Kidney epithelial cell (primary cell): ENCODE results near the gene ARID5B. TPM values are rescaled to one million over a fixed set of nuclear protein-coding genes. Genes with fewer than 3 reads are reported as not detected.

Source experiments
- DNase-seq: peaks from one replicate; pipeline ENCODE4 v3.0.0-alpha.2; 2010; ENCODE audit warnings: low read depth
- H3K27me3 ChIP-seq: 2 replicates; pipeline ENCODE4 v1.6.0; 2011; ENCODE audit warnings: low read length; ENCODE audit not compliant: control insufficient read depth, insufficient read depth
- H3K36me3 ChIP-seq: 2 replicates; pipeline ENCODE4 v1.5.1; 2011; ENCODE audit warnings: low read length; ENCODE audit not compliant: control insufficient read depth, insufficient read depth
- H3K4me3 ChIP-seq: 2 replicates; pipeline ENCODE4 v1.5.1; 2011; ENCODE audit warnings: low read depth, mild to moderate bottlenecking, control low read depth, low read length
- CTCF ChIP-seq: IDR thresholded peaks from 2 replicates; pipeline ENCODE4 v1.5.1; 2011; ENCODE audit warnings: mild to moderate bottlenecking, moderate library complexity, low read length, control low read depth, inconsistent platforms; ENCODE audit not compliant: insufficient read depth, poor library complexity, severe bottlenecking
- total RNA-seq: library from RNA; depleted of rRNA; stranded (reverse); fragments of >200 nt; gene quantifications from 2 replicates; pipeline ENCODE4 v1.2.3, GENCODE V29; 2015

ARID5B gene
- total RNA-seq, 1 donor from 2014 or later = 11.6 TPM

GRCh38 chr10:61951144-61951483 is 49.6 kb downstream of the ARID5B start:
- no peak for DNase-seq
- Histone ChIP-seq H3K4me3 (no peak overlapping the region), H3K36me3 (no peaks in the 10 kb centered on the region), H3K27me3 (no peaks in the 10 kb centered on the region)
- no peak for TF ChIP-seq CTCF

- TF ChIP-seq CTCF = no peak
- no peak overlapping the region for H3K4me3 ChIP-seq
- no peak for DNase-seq
Measured at GRCh38 chr10:61952028-61952674, 50.7 kb downstream of the ARID5B start.

GRCh38 chr10:61953183-61953582 is 51.7 kb downstream of the ARID5B start:
- no peak for TF ChIP-seq CTCF
- H3K4me3 ChIP-seq = no peak overlapping the region
- no peaks in the 10 kb centered on the region for H3K27me3 ChIP-seq
- no peaks in the 10 kb centered on the region for H3K36me3 ChIP-seq
- no peak for DNase-seq

More at GRCh38 chr10:61952028-61952674, 50.7 kb downstream of the ARID5B start:
- Histone ChIP-seq H3K27me3 (no peaks in the 10 kb centered on the region), H3K36me3 (no peaks in the 10 kb centered on the region)

GRCh38 chr10:61957806-61958205 is 56.3 kb downstream of the ARID5B start:
- no peak for TF ChIP-seq CTCF
- no peaks in the 10 kb centered on the region for H3K27me3 ChIP-seq
- no peaks in the 10 kb centered on the region for H3K36me3 ChIP-seq
- DNase-seq = no peak
- no peak overlapping the region for H3K4me3 ChIP-seq

- Histone ChIP-seq H3K4me3 (no peak overlapping the region), H3K27me3 (no peaks in the 10 kb centered on the region), H3K36me3 (no peaks in the 10 kb centered on the region)
- DNase-seq = no peak
- TF ChIP-seq CTCF = no peak
Measured at GRCh38 chr10:61958311-61958710, 56.8 kb downstream of the ARID5B start.

- H3K36me3 ChIP-seq = no peaks in the 10 kb centered on the region
- no peak overlapping the region for H3K4me3 ChIP-seq
- no peak for DNase-seq
- no peaks in the 10 kb centered on the region for H3K27me3 ChIP-seq
- TF ChIP-seq CTCF = no peak
Measured at GRCh38 chr10:61958805-61959204, 57.3 kb downstream of the ARID5B start.
